NCI-H446 (cell line): ENCODE measurements around the gene GOLM1.
"Not testable (repeated sequence)": the region's sequence is repeated elsewhere in the genome, so short reads cannot be mapped to it uniquely, and the experiment has no call there.

Source experiments
- DNase-seq, 2 experiments: peaks; one replicate each; lab custom pipeline; 2025; lab: John Stamatoyannopoulos, UW

Gene GOLM1, protein sequence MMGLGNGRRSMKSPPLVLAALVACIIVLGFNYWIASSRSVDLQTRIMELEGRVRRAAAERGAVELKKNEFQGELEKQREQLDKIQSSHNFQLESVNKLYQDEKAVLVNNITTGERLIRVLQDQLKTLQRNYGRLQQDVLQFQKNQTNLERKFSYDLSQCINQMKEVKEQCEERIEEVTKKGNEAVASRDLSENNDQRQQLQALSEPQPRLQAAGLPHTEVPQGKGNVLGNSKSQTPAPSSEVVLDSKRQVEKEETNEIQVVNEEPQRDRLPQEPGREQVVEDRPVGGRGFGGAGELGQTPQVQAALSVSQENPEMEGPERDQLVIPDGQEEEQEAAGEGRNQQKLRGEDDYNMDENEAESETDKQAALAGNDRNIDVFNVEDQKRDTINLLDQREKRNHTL

GRCh38 chr9:86098824-86099700 is at the start of gene GOLM1:
TSS of gene GOLM1 (minus strand) at chr9:86099558. CDS start at chr9:86079320, 20,238 bp downstream.
- DNase-seq = peak in 1 of 2 experiments; percentile 47

- not testable (repeated sequence) for DNase-seq
These were observed 47.3 kb upstream of the GOLM1 start for GRCh38 chr9:86146671-86147070.

- not testable (repeated sequence) for DNase-seq
These were observed 46.6 kb upstream of the GOLM1 start for GRCh38 chr9:86145960-86146359.

DNA sequence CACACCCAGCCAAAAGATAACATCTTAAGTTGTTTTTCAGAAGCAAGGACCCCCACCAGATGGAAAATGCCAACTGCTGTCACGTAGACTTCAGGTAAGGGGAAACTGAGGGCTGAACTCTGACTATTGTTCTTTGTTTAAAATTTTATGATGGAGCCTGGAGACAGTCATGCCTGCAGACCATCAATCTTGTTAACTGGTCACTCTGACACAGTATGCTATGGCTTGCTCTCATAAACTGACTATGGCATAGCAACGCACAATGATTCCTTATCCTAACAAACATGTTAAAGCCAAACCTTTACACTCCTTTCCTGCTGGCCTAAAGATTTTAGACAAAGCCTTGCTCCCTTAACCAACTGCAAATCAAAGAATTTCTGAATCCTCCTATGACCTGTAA is 43.6 kb upstream of the GOLM1 start:
- no peak for DNase-seq

- no peak for DNase-seq
These were observed 42.5 kb upstream of the GOLM1 start for GRCh38 chr9:86141843-86142242.

GRCh38 chr9:86135371-86135770 is 36.0 kb upstream of the GOLM1 start:
- no peak for DNase-seq

- no peak for DNase-seq
These were observed 35.0 kb upstream of the GOLM1 start for GRCh38 chr9:86134361-86134760.

DNA sequence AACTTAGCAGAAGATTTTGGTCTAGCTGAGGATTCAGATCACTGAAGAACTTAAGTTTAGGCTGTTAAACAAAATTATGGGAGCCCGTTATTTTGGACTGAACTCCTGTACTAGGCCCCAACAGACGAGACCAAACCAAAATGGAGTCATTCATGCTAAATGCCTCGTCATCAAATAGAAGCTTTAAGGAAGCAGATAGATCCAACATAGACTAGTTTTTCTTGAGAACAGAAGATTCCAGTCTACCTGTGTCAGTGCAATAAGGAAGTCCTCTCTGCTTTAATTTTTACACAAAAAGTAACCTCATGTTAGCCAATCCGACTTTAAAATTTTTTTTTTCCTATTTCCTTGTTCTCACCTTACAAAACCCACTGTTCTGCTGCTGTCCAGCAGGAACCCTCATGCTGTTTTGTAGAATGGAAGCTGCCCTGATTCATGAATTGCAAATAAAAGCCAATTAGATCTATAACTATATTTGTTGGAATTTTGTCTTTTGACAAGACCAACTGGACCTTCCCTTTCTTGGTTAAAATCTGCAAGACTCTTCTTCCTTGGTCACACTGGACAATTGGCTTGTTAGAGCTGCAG is 29.0 kb upstream of the GOLM1 start:
- DNase-seq = no peak

DNA sequence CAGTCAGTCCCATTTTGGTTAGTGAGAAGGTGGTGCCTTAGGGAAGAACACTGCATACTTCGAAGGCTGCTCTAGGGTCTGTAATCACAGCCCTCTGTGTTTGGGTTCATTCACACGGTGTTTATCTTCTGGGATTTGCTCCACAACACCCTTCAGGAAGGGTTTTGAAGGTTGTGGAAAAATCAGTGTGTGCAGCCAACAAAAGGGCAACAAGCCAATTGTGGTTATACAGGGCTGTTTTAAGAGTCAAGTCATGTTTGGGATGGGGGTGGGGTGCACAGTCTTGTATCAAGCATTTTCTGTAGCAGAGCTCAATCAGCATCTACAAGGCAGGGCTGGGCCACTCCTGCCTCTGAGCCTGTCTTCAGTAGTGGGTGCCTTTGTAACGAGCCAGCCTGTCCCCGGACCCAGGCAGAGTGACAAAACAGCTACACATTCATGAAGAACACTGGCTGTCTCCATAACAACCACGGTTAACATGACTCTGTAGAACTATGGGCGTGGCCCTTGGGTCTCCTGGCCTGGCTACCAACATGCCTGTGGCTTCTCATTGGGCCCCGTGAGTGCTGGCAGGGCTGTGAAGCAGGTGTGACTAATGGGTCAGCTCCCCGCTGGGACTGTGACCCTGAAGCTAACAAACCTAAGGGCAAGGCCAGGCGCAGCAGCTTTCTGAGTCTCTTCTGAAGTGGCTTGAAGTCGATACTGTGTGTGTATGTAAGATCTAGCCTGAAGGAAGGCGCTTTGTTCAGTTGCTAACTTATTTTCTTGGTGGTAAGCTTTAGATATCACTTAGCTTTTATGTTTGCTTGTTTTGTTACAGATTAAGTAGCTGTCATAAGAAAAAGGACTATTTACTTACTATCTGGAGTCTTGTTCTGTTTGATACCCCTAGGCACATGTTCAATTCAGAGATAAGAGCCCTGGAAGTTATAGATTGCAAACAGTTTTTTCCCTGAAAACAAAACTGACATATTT is 27.9 kb upstream of the GOLM1 start:
- peak in 1 of 2 experiments; percentile 14 for DNase-seq

DNA sequence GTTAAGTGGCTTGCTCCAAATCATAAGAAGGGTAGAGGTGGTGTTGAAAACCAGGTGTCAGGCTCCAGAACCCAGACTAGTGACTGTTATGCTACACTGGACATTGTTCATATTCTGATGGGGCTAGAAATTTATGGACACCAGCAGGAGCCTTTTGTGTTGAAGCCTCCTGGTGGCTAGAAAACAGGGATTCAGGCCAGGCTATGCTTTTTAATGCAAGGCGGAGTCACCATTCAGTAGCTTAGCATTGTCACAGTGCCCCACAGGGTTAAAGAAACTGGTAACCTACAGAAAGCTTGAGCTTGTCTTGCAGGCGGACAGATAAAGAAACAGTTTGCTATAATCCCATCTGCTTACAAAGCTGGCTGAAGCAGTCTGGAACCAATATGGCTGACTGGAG is 23.0 kb upstream of the GOLM1 start:
- DNase-seq = no peak

- no peak for DNase-seq
These were observed 20.1 kb upstream of the GOLM1 start for GRCh38 chr9:86119457-86119856.

DNA sequence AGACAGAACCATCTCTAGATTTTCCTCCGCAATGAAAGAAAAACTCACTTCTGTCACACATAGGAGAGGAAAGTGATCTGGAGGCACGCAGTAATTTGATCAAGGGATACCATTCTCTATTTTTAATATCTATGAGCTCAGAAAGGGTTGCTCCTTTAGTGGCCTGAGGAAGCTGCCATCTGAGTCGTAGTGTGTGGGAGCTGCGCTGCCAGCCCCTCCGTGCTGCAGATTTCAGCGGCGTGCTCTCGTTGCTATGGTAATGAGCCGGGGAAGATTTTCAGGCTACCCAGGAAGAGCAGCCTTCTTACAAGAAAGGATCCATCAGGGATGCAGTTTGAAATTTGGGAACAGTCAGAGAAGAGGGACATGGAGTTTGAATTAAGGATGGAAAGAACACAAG is 17.1 kb upstream of the GOLM1 start:
- no peak for DNase-seq

DNA sequence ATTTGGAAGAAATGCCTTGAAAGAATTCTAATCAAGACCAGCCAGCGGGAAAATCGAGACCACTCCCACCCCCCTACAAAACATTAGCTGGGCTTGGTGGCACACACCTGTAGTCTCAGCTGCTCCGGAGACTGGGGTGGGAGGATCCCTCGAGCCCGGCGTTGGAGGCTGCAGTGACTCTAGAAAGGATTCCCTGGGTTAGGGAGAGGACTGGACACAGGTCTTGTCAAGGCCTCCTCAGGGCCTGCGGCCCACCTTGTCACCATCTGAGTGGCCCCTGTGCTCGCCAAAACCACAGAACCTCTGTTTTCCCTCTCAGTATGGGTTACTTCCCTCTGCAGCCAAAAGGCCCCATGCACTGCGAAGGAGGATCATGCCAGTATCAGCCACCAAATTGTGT is 16.5 kb upstream of the GOLM1 start:
- DNase-seq = no peak

GRCh38 chr9:86112057-86112456 is 12.7 kb upstream of the GOLM1 start:
- DNase-seq = no peak

DNA sequence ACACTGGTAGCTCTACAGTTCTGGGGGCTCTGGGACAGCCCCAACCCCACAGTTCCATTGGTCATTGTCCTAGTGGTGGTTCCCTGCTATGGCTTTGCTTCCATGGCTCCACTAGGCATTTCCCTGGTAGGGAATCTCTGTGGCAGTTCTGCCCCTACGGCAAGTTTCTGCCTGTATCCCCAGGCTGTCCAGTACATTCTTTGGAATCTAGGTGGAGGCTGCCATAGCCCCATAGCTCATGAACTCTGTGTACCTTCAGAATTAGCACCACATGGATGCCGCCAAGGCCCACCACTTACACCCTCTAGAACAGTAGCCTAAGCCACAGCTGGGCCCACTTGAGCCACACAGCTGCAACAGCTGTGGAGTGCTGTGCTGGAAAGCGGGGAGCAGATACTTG is 3.3 kb upstream of the GOLM1 start:
- no peak for DNase-seq

GRCh38 chr9:86099701-86100364 is 475 bp upstream of the GOLM1 start:
- DNase-seq = no peak

DNA sequence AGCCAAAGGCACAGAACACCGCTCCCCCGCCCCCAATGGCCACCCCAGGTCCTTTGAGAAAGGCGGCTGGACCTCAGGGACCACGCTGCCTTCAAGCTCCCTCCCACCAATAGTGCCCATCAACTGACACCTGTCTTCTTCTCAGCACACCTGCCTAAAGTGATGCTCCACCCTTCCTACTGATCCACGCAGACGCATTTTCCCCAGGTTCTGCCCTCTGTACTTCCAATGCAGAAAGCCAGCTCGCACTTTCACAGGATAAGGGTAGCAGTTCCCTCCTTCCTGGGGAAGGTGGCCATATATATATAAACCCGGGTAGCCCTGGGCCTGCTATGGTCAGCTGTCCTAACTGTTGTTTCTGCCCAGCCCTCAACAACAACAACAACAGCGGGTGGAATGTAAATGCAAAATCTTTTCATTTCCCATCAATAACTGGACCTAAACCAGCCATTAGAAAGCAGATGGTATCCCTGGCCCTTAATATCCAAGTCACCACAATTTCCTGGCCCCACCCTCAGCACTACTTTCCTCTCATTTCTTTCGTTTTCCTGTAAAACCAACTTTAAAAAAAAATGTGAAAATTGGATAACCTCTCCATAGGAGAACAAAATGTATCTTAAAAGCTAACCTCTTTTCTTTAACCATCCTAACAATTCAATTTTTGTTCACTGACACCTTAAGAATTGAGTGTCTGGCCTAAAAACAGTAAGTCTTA is 1.7 kb downstream of the GOLM1 start:
- no peak for DNase-seq

DNA sequence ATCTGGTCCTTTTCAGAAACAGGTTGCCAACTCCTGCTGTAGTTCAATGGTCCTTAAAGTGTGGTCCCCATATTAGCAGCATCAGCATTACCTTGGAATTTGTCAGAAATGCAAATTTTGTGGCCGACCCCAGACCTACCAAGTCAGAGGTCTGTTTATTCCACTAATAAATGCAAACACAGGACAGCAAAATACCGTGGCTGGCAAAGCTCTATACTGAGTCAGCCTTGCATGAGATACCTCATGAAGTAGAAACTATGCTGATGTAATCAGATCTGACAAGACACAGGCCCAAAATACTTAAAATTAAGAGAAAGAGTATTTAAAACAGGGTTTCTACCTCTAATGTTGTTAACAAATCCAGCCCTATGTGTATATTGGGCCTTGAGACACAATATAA is 3.0 kb downstream of the GOLM1 start:
- DNase-seq = no peak

GRCh38 chr9:86093788-86094555 is 5.4 kb downstream of the GOLM1 start:
- DNase-seq = no peak
